Measurements from ENCODE around the gene DLG2.

DNA sequence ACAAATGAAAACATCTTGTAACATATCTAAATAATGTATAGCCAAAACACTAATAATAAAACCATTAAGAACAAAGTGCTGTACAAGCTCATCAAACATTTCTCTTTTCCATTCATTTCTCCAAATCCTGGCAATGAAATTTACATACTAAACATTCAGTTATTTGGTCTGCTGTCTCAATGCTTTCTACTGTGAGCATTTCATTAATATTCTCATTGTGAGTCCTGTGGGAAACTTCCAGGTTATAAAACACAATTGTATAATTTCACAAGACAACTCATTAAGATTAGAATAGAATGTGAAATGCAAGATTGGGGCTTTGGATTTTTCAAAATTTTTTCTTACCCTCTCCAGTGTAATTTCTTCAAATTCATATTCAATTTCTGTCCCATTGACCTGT lies 1464.0 kb downstream of the DLG2 start:
- TF ChIP-seq, protein P1, sequence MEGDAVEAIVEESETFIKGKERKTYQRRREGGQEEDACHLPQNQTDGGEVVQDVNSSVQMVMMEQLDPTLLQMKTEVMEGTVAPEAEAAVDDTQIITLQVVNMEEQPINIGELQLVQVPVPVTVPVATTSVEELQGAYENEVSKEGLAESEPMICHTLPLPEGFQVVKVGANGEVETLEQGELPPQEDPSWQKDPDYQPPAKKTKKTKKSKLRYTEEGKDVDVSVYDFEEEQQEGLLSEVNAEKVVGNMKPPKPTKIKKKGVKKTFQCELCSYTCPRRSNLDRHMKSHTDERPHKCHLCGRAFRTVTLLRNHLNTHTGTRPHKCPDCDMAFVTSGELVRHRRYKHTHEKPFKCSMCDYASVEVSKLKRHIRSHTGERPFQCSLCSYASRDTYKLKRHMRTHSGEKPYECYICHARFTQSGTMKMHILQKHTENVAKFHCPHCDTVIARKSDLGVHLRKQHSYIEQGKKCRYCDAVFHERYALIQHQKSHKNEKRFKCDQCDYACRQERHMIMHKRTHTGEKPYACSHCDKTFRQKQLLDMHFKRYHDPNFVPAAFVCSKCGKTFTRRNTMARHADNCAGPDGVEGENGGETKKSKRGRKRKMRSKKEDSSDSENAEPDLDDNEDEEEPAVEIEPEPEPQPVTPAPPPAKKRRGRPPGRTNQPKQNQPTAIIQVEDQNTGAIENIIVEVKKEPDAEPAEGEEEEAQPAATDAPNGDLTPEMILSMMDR (IDR thresholded peaks at IDR 0.05; ENCODE audit: low read depth, low read length, poor library complexity, severe bottlenecking), result no peak
- no peak for TF ChIP-seq EZH2phosphoT487 (IDR thresholded peaks at IDR 0.05; ENCODE audit: borderline replicate concordance, low read length)

Measured in DOHH2 (cell line).